COLO829 (cell line): Measurements from ENCODE around the gene RNF187.
A peak's percentile ranks its signal among the peaks of the same experiment; 100 is the strongest.

Experiments used
- DNase-seq: peaks from one replicate; pipeline ENCODE4 v3.0.0; 2012; ENCODE audit warnings: low spot score

The RNF187 gene

DNA sequence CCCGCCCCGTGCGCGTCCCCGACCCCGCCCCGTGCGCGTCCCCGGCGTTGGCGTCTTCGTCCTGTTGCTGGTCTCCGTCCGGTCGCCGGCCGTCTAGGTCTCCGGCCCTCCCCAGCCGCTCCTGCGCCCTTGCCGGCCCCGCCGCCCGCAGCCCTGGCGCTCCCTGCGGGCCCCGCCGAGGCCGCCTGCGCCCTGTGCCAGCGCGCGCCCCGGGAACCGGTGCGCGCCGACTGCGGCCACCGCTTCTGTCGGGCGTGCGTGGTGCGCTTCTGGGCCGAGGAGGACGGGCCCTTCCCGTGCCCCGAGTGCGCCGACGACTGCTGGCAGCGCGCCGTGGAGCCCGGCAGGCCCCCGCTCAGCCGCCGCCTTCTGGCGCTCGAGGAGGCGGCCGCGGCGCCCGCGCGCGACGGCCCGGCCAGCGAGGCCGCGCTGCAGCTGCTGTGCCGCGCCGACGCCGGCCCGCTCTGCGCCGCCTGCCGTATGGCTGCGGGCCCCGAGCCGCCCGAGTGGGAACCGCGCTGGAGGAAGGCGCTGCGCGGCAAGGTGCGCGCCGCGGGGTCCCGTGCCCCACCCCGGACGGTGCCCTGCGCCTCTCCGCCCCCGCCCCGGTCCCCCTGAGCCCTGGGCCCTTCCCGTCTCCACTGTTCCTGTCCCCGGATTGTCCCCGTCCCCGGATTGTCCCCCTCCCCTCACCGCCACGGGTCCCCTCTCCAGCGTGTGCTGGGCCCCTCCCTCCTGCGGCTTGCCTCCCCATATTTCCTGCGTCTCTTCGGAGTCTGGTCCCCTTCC is at the start of gene RNF187:
TSS of gene RNF187 (plus strand) at position 47 of the 789 bp plus-strand sequence.
- peak; percentile 88 for DNase-seq

DNA sequence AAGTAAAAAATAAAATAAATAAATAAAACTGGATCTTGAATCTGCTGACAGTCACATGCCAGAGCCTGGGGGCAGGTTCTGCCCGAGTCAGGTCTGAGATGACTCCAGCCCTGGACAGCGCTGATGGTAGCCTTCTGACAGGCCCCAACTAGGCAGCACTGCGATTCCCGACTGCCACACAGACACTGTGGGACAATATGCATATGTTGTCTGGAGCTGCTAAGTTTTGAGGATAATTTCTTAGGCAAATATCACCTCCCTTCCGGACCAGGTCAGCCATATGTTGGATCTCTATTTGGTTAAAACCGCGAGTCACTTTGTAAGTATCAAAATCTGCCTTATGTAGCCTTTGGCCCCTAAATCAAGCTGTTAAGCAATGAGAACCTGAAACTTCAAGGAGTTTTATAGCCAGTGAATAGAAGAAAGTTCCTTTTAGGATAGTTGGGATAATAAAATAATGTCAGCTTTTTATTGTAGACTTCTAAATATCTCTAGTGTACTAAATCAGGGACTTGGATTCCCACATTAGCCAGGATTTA is 49.7 kb upstream of the RNF187 start:
- DNase-seq = no peak

DNA sequence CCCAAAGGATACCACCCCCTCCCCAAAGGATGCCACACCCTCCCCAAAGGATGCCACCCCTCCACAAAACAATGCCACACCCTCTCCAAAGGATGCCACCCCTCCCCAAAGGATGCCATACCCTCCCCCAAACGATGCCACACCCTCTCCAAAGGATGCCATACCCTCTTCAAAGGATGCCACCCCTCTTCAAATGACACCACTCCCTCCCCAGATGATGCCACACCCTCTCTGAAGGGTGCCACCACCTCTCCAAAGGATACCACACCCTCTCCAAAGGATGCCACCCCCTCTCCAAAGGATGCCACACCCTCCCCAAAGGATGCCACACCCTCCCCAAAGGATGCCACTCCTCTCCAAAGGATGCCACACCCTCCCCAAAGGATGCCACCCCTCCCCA is 48.9 kb upstream of the RNF187 start:
- DNase-seq = no peak

GRCh38 chr1:228440761-228441500 is 46.3 kb upstream of the RNF187 start:
- no peak for DNase-seq

- DNase-seq = no peak
These were observed 43.8 kb upstream of the RNF187 start for GRCh38 chr1:228443395-228443794.

- no peak for DNase-seq
These were observed 41.7 kb upstream of the RNF187 start for GRCh38 chr1:228445490-228445842.

DNA sequence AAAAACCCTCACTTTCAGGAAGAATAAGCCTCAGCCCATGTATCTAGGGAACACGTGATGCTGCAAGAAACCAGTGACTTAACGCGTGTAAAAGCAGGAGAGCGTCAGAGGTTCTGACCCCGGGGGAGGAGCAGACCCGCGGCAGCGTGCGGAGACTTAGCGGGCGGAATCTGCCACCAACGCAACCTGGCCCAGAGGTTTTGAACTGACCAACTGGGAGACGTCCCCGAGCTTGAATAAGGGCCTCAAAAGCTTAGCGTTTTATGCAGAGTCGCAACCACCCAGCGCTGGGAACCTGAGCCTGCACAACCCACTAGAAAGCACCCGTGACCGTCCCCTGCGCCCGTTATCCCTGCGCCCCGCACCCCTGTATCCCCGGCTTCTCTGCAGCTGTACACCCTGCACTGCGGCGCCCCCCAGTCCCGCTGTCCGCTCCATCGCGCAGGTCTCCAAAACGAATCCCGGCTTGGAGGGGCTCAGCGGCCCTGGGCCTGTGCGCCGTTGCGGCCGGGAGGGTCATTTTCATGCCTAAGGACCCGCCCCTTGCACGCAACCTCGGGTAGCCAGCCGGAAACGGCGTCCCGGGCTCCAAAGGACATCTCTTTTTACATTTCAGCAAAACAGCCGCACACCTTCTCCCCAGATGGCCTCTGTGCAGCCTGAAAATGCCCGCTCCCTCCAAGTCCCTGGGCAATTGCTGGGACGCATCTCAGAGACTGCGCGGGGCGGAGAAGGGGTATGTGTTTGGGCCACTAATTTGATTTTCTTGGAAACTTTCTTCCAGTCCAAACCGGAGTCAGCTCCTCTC is 41.1 kb upstream of the RNF187 start:
- no peak for DNase-seq

- no peak for DNase-seq
These were observed 40.3 kb upstream of the RNF187 start for GRCh38 chr1:228446852-228447251.

DNA sequence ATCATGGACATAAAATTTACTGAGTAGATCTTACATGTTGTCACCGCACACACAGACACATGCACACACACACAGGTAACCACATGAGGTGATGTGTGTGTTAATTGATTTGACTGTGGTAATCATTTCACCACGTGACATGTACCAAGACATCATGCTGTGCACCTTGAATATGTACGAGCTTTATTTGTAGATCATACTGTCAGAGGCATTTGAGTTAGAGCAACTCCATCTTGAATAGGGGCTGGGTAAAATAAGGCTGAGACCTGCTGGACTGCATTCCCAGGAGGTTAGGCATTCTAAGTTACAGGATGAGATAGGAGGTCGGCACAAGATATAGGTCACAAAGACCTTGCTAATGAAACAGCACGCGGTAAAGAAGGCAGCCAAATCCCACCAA is 38.8 kb upstream of the RNF187 start:
- DNase-seq = no peak

- DNase-seq = no peak
These were observed 37.0 kb upstream of the RNF187 start for GRCh38 chr1:228450200-228450599.

DNA sequence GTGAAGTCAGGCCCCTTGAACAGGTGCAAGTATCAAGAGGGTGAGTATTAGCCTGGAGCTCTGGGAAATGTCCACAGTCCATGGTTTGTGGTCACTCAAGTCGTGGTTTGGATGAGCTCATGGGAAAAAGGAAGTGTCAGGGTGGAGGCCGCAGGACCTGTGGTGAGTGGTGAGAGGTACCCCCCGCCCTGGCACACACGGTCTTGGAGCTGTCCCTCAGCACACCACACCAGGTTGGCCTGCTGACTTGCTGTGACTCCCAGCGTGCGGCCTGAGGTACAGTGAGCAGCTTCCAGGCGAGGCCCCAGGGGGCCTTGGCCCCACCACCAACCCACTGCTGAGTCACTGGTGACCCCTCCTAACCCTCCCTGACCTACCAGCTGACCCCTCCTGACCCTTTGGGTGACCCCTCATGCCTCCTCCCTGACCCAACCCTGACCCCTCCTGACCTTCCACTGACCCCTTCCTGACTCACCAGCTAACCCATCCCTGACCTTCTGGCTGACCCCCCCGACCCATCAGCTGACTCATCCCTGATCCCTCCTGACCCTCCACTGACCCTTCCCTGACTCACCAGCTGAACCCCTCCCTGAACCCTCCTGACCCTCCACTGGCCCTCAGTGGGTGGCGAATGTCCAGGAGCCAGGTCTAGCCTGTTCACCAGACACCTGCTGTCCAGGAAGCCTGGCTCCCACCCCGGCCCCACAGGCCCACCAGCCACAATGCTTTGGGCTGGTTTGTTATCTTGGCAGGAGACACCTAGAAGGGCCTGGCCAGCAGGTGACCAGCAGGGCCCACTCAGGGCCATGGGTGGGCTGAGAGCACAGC is 34.8 kb upstream of the RNF187 start:
- no peak for DNase-seq

- no peak for DNase-seq
These were observed 34.1 kb upstream of the RNF187 start for GRCh38 chr1:228453022-228453560.

- no peak for DNase-seq
These were observed 33.6 kb upstream of the RNF187 start for GRCh38 chr1:228453614-228454013.

DNA sequence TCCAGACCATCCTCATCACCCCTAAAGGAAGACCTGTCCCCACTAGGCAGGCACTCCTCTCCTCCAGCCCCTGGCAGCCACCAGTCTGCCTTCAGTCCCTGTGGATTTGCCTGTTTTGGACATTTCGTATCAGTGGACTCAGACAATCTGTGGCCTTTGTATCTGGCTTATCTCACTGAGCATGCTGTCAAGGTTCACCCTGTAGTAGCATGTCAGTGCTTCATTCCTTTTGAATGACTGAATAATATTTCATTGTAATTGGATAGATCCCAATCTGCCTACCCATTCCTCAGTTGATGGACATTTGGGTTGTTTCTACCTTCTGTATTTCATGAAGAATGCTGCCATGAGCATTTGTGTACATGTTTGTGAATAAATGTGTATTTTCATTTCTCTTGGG is 32.9 kb upstream of the RNF187 start:
- no peak for DNase-seq

GRCh38 chr1:228455715-228456114 is 31.5 kb upstream of the RNF187 start:
- DNase-seq = no peak

DNA sequence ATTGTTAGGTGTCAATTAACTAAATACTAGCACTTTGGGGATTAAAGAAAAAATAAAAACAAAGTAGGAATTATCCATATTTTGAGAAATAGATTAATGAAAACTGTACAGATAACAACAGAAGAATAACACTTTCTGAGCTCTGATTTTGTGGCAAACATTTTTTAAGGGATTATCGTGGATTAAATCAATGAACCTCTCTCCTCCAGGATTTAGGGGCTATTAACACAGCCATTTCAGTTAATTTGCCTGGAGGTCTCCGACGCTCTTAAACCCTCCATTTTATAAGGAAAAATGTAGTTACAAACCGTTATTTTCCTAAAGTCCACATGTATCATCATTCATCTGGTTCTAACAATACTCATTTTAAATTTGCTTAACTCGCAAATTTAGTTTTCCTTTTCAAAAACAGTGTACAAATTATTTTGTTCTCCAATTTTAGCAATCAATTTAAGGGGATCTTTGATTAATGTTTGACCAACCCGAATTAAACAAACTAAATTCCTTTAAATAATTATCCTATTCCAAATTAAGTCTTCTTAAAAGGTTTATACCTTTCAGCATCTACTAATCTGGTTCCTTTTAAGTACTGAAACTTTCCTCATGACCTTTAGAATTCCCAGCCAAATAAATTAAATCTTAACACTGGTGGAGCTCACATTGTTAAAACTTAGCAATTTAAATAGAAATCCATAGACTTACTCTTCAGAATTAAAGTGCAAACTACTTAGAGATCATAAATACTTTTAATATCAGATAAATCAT is 30.7 kb upstream of the RNF187 start:
- no peak for DNase-seq

DNA sequence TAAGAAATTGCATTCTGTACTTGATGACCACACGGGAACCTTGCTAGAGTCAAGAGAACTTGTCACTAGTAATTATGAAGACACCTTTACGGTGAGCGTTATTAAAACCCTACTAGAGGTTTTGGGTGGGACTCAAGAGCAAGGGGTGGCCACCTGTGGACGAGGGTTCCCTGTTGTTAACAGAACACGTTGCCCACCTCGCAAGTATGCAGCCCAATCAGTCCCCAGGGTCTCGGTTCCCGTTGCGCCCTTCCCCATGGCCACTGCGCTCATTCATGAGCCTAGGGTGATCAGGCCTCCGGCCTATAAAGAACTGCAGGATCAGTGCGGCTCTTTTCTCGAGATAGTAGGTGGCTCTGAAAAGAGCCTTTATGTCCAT is 30.2 kb upstream of the RNF187 start:
- peak; percentile 51 for DNase-seq

- peak; percentile 99 for DNase-seq
These were observed 29.6 kb upstream of the RNF187 start for GRCh38 chr1:228457396-228458176.

DNA sequence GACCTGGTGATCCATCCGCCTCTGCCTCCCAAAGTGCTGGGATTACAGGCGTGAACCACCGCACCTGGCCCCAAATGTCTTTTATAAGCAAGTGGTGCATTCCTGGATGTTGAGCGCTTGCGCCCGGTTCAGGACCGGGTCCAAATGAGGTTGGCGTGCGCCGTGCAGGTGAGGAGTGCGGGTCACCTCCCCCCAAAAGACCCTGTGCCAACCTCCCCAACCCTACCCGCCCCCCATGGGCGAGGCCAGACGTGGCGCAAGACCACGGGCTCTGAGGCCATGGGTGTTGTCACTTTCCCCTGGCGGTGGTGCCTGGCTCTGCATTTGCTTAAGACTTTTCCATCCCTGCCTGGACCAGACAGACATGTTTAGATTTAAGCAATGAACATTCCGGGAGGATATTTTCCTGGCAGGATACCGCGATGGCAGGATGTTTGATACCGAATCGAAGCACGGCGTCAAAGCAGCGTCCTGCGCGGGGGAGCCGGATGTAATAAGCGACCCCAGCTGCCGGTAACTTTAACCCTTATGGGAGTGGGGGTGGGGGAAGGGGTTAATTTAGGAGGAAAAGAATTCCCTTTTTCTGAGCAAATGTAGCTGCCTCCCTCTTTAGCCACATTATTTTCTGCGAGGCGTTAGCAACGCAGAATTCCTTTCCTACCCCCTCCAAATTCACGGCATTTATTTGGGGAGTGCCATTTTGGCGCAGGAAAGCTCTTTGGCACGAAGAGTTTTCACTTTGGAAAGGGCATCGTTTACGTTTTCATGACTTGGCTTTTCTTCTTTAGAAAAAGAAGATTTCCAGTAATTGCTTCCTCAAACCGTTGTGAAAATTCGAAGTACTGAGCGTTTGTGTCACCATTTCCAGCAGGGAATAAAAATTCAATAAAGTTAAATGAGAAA is 27.8 kb upstream of the RNF187 start:
- peak; percentile 81 for DNase-seq
